GM12874 (cell line): ENCODE data around the gene SLC30A10.

Experiments
- CTCF ChIP-seq: IDR thresholded peaks from 2 replicates; pipeline ENCODE4 v1.5.1; 2011; ENCODE audit warnings: low read depth, mild to moderate bottlenecking, control low read depth, low read length, moderate library complexity; ENCODE audit not compliant: insufficient read depth

The SLC30A10 gene

GRCh38 chr1:219940707-219941106, 12.3 kb upstream of the SLC30A10 start:
- TF ChIP-seq CTCF, result no peak

- TF ChIP-seq CTCF, result no peak
These were observed 10.3 kb upstream of the SLC30A10 start for GRCh38 chr1:219938706-219939105.

GRCh38 chr1:219931033-219931432, 2.7 kb upstream of the SLC30A10 start:
- no peak for TF ChIP-seq CTCF

- no peak for TF ChIP-seq CTCF
These were observed 398 bp upstream of the SLC30A10 start for GRCh38 chr1:219928791-219929118.

GRCh38 chr1:219927298-219927955, 930 bp downstream of the SLC30A10 start:
- no peak for TF ChIP-seq CTCF

GRCh38 chr1:219926363-219926998, 1.9 kb downstream of the SLC30A10 start:
- no peak for TF ChIP-seq CTCF

GRCh38 chr1:219924342-219924741, 4.0 kb downstream of the SLC30A10 start:
- TF ChIP-seq CTCF, result no peak
